ENCODE results near the gene MIOX. TPM values are rescaled to one million over a fixed set of nuclear protein-coding genes. Genes with fewer than 3 reads are reported as not detected.

MIOX gene
- total and polyA plus RNA-seq, 2 of the 13 experiments (the other 11 are each of a cell fraction or from before 2014, with no cell fraction given): 1.5 to 2.9 TPM

DNA sequence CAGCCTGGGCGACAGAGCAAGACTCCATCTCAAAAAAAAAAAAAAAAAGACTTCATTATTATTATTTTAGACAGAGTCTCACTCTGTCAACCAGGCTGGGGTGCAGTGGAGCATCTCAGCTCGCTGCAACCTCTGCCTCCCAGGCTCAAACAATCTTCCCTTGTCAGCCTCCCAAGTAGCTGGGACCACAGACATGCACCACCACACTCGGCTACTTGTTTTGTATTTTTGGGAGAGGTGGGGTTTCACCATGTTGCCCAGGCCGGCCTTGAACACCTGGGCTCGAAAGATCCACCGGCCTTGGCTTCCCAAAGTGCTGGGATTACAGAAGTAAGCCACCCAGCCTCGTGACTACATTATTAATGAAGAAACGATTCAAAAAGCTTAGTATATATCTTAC is 48.5 kb downstream of the MIOX start:
- Histone ChIP-seq H3K9ac (ENCODE audit: insufficient read depth, low read depth, low read length) (no peak overlapping the region), H3K36me3 (replicated peaks in 1 of 2; ENCODE audit: control insufficient read depth in 1 of 2, insufficient read depth in 2 of 2, low read length in 2 of 2) (no peaks in the 10 kb centered on the region), H3K27me3 (ENCODE audit: control insufficient read depth in 1 of 2, insufficient read depth in 2 of 2, low read length in 2 of 2) (peaks cover 0 to 6% of the 10 kb centered on the region in 2 experiments; a peak in 1 of 5 replicates), H3K4me2 (ENCODE audit: low read depth, low read length) (no peak overlapping the region), H3K9me3 (ENCODE audit: low read length) (no peaks in the 10 kb centered on the region), H3K79me2 (ENCODE audit: insufficient read depth, low read length) (no peaks in the 10 kb centered on the region), H3K4me3 (replicated peaks in 1 of 3; ENCODE audit: insufficient read depth in 1 of 3, low read depth in 2 of 3, low read length in 3 of 3) (no peak overlapping the region), H3K4me1 (ENCODE audit: insufficient read depth, low read length) (peaks cover 51% of the 10 kb centered on the region), H4K20me1 (ENCODE audit: insufficient read depth, low read length) (no peaks in the 10 kb centered on the region), H3K27ac (ENCODE audit: extremely low read length, insufficient read depth, low read length) (no peak overlapping the region), H2AFZ (ENCODE audit: low read length) (no peak overlapping the region)
- intact Hi-C loops (cut with micrococcal nuclease; ENCODE audit: unreplicated experiment): no loop called here
- no peak for FAIRE-seq
- BruUV-seq (replicated peaks): no TSS peak
- ATAC-seq: no peak
- DNase-seq (ENCODE audit: low spot score): no peak
- ChIA-PET CTCF (ENCODE audit: low intra/inter-chr PET ratio, low total read pairs) (no interaction called here), POLR2A (interaction anchor here (1.2 to 5.9 kb wide), 3 partner anchors 10 to 28 kb away, joined by 4 to 34 read pairs (median 13); partner anchors contain the start of genes KLHDC7B, SCO2 and SYCE3)
- 66% methylated on average over 8 of the region's 8 CpGs for WGBS (ENCODE audit: low lambda C conversion rate)
- in situ Hi-C loops (cut with HindIII; ENCODE audit: extremely low pct_ligation_motif_present, low pct_unique_long_range_greater_than_20kb): no loop called here
- TF ChIP-seq PITX1 (CRISPR knock-in tag; IDR thresholded peaks at IDR 0.05) (no peak), ZNF552 (CRISPR knock-in tag; IDR thresholded peaks at IDR 0.05; ENCODE audit: borderline replicate concordance) (no peak), ZFX (CRISPR knock-in tag; IDR thresholded peaks at IDR 0.05; ENCODE audit: low read depth) (no peak), FOXO1 (CRISPR knock-in tag; IDR thresholded peaks at IDR 0.05) (no peak), PRPF4 (IDR thresholded peaks at IDR 0.05; ENCODE audit: low read depth, low read length, poor library complexity, severe bottlenecking) (no peak), ZNF414 (CRISPR knock-in tag; IDR thresholded peaks at IDR 0.05) (no peak), MEIS1 (CRISPR knock-in tag; IDR thresholded peaks at IDR 0.05; ENCODE audit: borderline replicate concordance) (no peak), HINFP (CRISPR knock-in tag; IDR thresholded peaks at IDR 0.05; ENCODE audit: low read depth) (no peak), ZNF740 (CRISPR knock-in tag; IDR thresholded peaks at IDR 0.05) (no peak), ZSCAN5A (CRISPR knock-in tag; IDR thresholded peaks at IDR 0.05; ENCODE audit: borderline replicate concordance) (no peak)
- TF ChIP-seq, protein P1, sequence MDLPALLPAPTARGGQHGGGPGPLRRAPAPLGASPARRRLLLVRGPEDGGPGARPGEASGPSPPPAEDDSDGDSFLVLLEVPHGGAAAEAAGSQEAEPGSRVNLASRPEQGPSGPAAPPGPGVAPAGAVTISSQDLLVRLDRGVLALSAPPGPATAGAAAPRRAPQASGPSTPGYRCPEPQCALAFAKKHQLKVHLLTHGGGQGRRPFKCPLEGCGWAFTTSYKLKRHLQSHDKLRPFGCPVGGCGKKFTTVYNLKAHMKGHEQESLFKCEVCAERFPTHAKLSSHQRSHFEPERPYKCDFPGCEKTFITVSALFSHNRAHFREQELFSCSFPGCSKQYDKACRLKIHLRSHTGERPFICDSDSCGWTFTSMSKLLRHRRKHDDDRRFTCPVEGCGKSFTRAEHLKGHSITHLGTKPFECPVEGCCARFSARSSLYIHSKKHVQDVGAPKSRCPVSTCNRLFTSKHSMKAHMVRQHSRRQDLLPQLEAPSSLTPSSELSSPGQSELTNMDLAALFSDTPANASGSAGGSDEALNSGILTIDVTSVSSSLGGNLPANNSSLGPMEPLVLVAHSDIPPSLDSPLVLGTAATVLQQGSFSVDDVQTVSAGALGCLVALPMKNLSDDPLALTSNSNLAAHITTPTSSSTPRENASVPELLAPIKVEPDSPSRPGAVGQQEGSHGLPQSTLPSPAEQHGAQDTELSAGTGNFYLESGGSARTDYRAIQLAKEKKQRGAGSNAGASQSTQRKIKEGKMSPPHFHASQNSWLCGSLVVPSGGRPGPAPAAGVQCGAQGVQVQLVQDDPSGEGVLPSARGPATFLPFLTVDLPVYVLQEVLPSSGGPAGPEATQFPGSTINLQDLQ (CRISPR knock-in tag; IDR thresholded peaks at IDR 0.05): no peak
